Kidney glomerular epithelial cell (primary cell): ENCODE results near the gene PTPRN2.
"Not testable (repeated sequence)": the region's sequence is repeated elsewhere in the genome, so short reads cannot be mapped to it uniquely, and the experiment has no call there.

Source experiments
- DNase-seq: peaks from one replicate; lab custom pipeline; 2025; lab: John Stamatoyannopoulos, UW

The PTPRN2 gene

GRCh38 chr7:157928808-157929425, 658.7 kb downstream of the PTPRN2 start:
- no peak for DNase-seq

GRCh38 chr7:157928171-157928794, 659.3 kb downstream of the PTPRN2 start:
- no peak for DNase-seq

GRCh38 chr7:157927313-157927925, 660.2 kb downstream of the PTPRN2 start:
- DNase-seq, result no peak

GRCh38 chr7:157926521-157927150, 661.0 kb downstream of the PTPRN2 start:
- no peak for DNase-seq

GRCh38 chr7:157926107-157926506, 661.5 kb downstream of the PTPRN2 start:
- DNase-seq, result no peak

GRCh38 chr7:157925383-157925875, 662.2 kb downstream of the PTPRN2 start:
- no peak for DNase-seq

- DNase-seq, result no peak
Observed at GRCh38 chr7:157923903-157924630, 663.6 kb downstream of the PTPRN2 start.

- DNase-seq, result no peak
Observed at GRCh38 chr7:157922576-157922975, 665.0 kb downstream of the PTPRN2 start.

- DNase-seq, result no peak
Observed at GRCh38 chr7:157918326-157919080, 669.1 kb downstream of the PTPRN2 start.

GRCh38 chr7:157916946-157917640, 670.5 kb downstream of the PTPRN2 start:
- DNase-seq, result no peak

GRCh38 chr7:157910446-157910845, 677.2 kb downstream of the PTPRN2 start:
- no peak for DNase-seq

- not testable (repeated sequence) for DNase-seq
Observed at GRCh38 chr7:157910045-157910444, 677.6 kb downstream of the PTPRN2 start.

GRCh38 chr7:157909370-157909769, 678.3 kb downstream of the PTPRN2 start:
- no peak for DNase-seq

- DNase-seq, result no peak
Observed at GRCh38 chr7:157908006-157908782, 679.4 kb downstream of the PTPRN2 start.

- no peak for DNase-seq
Observed at GRCh38 chr7:157907091-157907490, 680.5 kb downstream of the PTPRN2 start.

GRCh38 chr7:157906583-157906982, 681.0 kb downstream of the PTPRN2 start:
- no peak for DNase-seq

GRCh38 chr7:157905651-157906461, 681.8 kb downstream of the PTPRN2 start:
- DNase-seq, result no peak

GRCh38 chr7:157904866-157905570, 682.6 kb downstream of the PTPRN2 start:
- DNase-seq, result no peak
